Measurements from ENCODE around the gene ZNF260.
"Not testable (repeated sequence)": the region's sequence is repeated elsewhere in the genome, so short reads cannot be mapped to it uniquely, and the experiment has no call there.

Gene ZNF260

DNA sequence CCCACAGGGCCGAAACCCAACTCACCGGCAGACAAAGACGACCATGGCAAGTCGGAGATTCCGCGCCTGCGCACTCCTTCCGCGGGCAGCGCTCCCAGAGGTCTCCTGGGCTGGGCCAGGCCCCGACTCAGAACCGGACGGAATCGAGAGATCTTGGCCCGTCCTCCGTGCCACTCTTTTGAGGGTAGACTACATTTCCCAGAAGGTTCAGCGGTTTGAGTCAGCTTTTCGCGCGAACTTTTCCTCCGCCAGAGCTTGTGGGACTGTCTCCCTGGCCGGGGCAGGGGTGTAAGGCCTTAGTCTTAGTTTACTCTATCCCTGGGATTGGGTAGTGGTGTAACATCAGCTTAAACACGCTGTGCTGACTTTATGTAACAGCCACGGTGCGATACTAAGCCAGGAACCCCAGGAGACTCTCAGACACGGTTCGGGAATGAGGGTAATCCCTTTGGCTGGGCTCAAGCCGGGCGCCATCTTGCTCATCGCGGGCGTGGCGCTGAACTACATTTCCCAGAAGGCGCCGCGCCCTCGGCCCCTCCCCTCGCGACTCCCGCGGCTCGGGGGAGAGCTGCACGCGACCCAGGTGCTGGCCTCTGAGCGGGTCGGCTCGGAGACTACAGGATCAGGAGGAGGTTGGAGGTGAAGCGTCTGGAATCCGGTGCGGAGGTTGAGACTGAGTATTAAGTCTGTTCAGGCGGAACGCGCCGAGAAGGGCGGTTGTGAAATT, at the start of gene ZNF260:
Gene ZNF260 (minus strand): TSS at position 78 of the 727 bp plus-strand sequence. CDS start 13,033 bp downstream, outside the sequence.
- peak; percentile 75 for DNase-seq

DNA sequence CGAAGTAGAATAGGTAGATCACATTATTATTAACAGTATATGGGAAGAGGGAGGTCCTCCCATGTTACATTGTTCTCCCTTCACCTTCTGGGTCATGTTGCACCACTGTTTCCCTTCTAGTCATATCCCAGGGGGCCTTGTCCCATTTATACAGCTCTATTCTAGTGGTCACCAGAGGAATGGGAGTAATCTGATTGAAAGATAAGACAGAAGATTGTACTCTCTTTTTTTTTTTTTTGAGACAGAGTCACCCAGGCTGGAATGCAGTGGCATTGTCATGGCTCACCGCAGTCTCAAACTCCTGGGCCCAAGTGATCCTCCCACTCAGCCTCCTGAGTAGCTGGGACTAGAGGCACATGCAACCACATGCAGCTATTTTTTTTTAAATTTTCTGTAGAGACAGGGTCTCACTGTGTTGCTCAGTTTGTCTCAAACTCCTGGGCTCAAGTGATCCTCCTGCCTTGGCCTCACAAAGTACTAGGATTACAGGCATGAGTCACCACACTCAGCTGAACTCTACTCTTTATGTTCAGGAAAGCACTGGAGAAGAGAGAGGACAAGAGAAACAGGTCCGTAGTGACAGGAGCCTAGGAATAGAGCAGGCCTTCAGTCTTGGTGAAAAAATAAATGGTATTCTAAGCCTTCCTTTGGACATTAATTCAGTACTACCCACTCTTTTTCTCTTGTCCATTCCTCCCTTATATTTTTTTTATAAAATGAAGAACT, 49.4 kb upstream of the ZNF260 start:
- DNase-seq, result no peak

DNA sequence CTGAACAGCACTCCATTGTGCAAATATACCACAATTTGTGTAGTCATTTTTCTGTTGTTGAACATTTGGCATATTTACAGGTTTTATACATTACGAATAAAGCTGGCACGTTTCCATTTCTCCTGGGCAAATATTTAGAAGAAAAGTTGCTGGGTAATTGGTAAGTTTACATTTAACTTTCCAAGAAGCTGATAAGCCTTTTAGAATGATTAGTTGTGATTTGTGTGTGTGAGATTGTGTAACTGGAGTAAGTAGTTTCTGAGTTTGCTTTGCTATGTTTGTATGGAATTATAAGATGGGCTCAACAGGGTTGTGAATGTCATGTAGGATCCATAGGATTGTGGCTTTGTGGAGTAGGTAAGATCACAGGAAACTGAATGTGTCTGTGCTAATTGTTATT, 46.7 kb upstream of the ZNF260 start:
- DNase-seq, result no peak

DNA sequence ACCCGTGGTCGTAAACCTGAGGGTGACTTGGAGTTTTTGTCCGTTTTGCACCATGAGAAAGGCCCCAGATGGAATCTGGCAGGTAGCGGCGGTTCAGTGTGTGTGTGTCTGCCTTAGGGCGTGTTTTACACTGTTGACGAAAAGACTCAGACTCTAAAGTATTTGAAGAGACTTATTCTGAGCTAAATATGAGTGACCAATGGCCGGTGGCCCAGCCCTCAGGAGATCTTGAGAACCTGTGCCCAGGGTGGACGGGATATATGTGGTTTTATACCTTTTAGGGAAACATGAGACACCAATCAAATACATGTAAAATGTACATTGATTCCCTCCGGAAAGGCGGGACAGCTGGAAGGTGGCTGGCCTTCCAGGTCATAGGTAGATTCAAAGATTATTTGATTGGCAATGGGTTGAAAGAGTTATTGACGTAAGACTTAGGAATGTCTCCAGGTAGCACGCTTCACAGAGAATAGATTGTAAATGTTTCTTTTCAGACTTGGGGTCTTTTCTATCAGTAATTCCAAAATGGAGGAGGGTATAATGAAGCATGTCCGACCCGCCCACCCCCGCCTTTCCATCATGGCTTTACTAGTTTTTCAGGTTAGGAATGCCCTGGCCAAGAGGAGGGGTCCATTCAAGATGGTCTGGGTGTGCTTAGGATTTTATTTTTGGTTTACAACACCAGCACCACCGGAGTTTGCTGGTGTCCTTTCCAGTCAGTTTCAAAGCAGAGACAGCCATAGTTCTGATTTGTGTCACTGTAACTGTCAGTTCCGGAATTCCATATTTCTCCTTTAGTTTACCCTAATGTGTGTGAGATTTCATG, 46.0 kb upstream of the ZNF260 start:
- no peak for DNase-seq

DNA sequence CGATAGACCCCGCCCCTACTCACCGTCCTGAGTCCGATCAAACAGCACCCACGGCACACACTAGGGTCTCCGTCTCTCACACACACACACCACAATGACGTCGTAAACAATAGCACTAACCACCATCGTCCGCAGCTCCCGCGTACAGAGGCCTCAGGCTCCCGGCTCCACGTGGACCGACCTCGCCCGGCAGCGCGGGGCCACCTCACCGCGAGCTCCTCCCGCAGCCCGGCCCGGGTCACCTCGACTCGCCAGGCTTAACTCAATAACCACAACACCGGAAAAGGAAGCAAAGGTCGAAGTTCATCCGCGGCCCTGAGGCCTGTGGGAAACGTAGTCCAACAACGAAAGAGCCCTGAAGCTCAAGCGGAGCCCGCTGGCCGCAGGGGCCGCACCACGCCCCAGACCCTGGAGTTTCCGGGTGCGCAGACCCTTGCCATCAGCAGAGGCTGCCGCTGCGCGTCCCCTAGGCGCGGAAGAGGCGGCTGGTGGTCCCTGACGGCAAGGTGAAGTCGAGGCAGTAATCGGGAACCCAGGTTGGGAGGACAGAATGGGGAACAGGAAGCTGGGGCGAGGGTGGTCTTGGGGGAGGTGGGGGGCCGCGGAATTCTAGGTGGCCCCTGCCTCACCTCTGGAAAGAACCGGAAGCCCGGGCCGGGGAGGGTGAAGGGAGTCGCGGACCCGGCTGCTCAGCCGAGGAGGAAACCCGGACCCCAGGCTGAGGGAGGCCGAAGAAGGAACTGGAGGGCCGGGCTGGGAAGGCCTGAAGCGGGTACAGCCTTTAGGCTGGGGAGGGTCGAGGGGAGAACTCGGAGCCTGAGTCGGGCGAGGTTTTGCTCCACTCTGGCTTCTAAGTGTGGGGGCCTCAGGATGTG, 45.2 kb upstream of the ZNF260 start, which contains the start of gene ZNF529:
Gene ZNF529 (minus strand): TSS at position 273 of the 875 bp plus-strand sequence. CDS start 946 bp downstream, outside the sequence.
- DNase-seq, result peak; percentile 56

DNA sequence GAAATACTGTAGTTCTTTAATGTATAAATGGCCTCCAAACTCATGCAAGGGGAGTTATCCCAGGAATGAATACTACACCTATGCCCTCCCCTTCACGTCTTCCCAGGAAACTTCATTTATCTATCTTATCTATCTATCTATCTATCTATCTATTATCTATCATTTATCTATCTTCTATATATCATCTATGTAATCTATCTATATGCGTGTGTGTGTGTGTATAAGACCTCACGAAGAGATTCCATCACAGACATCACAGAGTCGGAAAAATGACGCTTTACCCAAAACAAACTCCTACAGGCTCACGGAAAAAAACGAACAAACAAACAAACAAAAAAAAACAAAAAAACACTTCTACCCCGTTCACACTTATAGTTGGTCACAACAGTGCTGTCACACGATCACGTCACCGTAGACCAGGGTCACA, 44.5 kb upstream of the ZNF260 start:
- DNase-seq, result no peak

DNA sequence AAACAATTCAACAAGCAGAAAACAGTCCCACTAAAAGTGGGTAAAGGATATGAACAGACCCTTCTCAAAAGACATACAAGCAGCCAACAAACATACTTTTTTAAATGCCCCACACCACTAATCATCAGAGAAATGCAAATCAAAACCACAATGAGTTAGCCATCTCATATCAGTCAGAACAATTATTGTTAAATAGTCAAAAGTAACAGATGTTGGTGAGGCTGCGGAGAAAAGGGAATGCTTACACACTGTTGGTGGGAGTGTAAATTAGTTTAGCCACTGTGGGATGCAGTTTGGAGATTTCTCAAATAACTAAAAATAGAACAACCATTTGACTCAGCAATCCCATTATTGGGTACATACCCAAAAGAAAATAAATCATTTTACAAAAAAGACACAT, 36.3 kb upstream of the ZNF260 start:
- DNase-seq, result no peak

DNA sequence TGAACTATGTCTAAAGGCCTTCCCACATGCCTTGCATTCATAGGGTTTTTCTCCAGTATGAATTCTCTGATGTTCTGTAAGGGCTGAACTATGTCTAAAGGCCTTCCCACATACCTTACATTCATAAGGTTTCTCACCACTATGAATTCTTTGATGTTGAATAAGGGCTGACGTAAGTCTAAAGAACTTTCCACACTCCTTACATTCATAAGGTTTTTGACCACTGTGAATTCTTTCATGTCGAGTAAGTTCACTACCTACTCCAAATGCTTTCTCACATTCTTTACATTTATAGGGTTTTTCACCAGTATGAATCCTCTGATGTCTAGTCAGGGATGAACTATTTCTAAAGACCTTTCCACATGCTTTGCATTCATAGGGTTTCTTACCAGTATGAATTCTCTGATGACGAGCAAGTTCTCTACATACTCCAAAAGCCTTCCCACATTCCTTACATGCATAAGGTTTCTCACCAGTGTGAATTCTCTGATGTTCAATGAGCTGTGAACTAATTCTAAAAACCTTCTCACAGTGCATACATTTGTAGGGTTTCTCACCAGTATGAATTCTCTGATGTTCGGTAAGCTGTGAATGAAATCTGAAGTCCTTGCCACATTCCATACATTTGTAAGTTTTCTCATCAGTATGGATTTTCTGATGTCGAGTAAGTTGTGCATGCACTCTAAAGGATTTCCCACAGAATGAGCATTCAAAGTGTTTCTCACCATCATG, 19.1 kb upstream of the ZNF260 start:
- DNase-seq, result no peak

DNA sequence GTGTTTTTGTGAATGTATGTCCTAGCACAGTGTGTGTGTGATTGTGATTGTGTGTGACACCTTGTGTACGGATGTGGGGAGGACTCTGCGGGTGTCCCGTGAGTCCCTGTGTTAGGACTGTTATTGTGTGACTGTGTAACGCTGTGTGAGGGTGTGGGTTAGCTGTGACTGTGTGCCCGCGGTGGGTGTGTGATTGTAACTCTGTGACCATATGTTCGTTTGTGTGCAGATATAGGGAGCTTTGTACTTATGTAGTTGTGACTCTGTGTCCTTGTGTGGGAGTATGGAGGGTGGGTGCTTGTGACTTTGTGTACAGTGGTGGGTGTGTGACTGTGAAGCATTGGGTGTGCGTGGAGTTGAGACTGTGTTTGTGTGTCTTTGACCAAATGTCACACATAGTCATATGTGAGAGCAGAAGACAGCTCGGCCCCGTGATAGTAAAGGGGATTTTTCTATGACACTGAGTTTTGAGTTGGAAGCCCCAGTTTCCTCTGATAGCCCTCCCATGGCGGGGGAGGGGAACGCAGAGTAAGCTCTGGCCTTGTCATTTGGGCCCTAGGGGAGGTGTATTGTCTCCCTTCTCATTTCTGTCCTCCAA, 949 bp upstream of the ZNF260 start:
- DNase-seq, result no peak

DNA sequence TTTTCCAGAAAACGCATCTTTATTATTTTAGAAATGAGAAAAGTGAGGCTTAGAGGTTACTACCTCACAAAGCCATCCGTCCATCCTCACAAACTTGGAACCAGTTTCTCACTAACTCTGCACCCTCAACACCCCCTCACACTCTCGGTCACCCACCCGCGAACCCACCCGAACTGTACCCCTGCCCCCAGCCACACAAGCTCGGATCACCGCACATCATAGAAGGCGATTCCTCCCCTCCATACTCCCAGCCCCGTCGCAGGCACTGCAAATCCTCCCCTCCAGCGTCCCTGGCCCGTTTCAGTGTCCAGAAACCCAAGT, 238 bp downstream of the ZNF260 start:
- no peak for DNase-seq

DNA sequence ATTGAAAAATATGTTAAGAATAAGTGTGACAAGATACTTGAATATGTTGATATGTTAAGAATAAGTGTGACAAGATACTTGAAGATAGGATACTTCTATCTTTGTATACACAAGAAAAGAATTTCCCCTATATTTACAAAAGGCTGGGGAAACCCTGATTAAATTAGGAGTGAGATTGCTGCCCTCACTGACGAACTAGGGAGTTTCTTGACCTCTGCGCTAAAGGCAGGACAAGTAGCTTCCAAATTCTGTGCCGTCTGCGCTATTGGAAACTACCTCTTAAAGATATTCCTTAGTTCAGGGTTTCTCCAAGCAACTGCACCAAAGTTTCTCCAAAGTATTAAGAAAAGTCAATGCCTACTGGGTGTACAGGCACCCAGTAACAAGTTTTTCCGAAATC, 730 bp downstream of the ZNF260 start:
- DNase-seq, result no peak

DNA sequence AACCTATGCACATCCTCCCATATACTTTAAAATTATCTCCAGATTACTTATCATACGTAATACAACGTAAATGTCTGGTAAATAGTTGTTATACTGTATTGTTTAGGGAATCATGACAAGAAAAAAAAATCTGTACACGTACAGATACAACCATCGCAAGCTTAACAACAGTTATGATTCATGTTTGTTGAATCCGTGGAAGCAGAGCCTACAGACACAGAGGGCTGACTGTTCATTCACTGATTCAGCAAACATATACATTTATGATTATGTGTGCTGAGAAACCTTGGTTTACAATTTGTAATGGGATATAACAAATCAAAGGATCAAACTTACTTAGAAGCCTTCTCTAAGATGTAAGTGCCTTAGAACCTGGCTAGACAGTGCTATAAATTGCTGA, 1.5 kb downstream of the ZNF260 start:
- no peak for DNase-seq

DNA sequence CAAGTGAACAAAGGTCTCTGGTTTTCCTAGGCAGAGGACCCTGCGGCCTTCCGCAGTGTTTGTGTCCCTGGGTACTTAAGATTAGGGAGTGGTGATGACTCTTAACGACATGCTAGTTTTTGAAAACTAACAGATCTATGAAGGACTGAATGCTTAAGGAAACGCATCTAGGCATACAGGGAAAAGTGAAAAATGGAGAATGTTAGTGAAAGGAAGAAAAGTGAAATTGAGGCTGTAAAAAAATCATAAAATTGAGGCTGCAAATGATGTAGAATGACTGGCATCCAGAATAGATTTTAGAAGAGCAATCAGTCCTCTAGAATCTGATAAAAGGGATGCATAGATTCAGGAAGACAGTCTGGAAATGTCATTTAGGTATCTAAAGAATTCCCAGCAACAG, 3.5 kb downstream of the ZNF260 start:
- no peak for DNase-seq

DNA sequence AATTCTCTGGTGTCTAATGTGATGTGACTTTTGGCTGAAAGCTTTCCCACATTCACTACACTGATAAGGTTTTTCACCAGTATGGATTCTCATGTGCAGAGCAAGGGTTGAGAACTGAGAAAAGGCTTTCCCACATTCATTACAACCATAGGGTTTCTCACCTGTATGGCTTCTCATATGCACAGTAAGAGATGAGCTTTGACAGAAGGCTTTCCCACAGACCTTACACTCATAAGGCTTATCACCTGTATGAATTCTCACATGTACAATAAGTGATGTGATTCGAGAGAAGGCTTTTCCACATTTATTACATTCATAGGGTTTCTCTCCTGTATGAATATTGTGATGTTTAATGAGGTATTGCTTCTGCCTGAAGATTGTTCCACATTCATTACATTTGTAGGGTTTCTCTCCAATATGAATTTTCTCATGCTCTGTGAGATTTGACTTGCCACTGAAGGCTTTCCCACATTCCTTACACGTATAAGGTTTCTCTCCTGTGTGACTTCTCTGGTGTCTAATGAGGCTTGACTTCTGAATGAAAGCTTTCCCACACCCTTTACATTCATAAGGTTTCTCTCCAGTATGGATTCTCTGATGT, 14.0 kb downstream of the ZNF260 start:
- DNase-seq, result no peak

DNA sequence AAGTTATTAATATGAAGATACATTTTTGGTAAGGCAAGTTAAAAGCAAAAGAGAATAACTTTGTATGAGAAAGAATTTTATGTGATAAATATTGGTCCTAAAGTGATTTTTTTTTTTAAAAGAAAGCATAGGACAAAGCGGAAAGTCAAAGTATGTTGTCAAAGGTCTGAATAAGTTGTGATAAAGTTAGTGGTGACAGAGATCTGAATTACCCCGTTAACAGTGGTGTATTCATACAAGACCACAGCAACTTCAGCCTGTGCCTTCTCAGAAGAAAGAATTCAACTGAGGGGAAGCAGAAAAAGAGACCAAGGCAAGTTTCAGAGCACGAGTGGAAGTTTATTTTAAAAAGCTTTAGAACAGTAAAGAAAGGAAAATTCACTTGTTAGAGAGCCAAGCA, 19.7 kb downstream of the ZNF260 start:
- no peak for DNase-seq

DNA sequence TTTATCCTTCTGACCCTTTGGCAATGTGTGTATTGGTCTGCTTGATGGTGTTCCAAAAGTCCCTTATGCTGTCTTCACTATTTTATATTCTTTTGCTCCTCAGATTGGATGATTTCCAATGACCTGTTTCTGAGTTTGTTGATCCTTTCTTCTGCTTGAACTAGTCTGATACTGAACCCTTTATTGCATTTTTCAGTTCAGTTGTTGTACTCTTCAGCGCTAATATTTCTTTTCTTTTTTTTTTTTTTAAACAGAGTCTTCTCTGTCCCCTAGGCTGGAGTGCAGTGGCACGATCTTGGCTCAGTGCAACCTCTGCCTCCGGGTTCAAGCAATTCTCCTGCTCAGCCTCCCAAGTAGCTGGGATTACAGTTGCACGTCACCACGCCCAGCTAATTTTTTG, 26.1 kb downstream of the ZNF260 start:
- DNase-seq, result no peak

DNA sequence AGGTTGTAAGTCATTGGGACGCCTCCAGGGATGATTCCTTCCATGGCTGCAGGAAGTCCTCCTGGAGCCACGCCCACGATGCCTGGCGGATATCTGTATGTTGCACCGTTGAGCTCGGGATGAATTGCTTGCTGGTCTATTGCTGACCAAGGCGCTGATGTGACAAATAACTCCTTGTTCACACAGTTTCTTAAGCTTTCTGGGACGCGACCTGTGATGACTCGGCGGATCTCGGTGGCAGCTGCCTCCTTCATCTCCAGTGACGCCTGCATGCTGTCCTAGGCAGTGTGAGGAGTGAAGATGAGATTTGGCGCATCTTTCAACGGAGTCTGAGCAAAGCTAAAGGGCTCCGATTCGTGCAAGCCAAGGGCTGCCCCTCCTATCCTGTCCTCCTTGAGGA, 31.1 kb downstream of the ZNF260 start:
- no peak for DNase-seq

DNA sequence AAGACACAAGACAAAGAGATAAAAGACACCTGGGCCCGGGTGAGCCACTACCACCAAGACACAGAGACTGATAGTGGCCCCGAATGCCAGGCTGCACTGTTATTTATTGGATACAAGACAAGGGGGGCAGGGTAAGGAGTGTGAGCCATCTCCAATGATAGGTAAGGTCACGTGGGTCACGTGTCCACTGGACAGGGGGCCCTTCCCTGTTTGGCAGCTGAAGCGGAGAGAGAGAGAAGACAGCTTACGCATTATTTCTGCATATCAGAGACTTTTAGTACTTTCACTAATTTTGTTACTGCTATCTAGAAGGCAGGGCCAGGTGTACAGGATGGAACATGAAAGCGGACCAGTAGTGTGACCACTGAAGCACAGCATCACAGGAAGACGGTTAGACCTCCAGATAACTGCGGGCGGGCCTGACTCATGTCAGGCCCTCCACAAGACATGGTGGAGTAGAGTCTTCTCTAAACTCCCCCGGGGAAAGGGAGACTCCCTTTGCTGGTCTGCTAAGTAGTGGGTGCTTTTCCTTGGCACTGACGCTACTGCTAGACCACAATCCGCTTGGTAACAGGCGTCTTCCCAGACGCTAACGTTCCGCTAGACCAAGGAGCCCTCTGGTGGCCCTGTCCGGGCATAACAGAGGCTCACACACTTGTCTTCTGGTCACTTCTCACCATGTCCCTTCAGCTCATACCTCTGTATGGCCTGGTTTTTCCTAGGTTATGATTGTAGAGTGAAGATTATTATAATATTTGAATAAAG, 35.2 kb downstream of the ZNF260 start:
- DNase-seq, result not testable (repeated sequence)

DNA sequence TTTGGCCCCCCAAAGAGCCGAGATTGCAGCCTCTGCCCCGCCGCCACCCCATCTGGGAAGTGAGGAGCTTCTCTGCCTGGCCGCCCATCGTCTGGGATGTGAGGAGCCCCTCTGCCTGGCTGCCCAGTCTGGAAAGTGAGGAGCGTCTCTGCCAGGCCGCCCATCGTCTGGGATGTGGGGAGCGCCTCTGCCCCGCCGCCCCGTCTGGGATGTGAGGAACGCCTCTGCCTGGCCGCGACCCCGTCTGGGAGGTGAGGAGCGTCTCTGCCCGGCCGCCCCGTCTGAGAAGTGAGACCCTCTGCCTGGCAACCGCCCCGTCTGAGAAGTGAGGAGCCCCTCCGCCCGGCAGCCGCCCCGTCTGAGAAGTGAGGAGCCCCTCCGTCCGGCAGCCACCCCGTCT, 37.2 kb downstream of the ZNF260 start:
- not testable (repeated sequence) for DNase-seq

DNA sequence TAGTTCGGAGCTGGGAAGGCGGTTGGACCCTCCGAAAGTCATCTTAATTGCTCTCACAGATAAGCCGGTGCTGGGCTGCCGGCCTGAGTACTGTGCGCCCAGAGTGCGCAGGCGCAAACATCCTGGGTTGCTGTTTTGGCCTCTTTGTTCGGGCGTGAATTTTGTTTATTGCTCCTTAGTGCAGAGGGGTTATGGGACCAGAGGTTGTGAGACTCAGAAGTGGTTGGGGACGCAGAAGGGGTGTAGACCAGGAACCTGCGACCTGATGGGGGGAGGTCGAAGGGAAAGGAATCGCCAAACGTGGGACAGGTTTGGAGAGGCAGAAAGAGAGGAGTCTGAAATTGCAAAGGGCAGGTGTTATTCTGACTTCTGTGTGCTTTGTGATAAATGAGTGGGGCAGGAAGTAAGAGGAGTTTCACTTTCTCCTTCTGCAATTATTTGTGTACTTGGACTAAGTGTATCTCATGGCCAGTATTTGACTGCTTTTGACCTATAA, 38.1 kb downstream of the ZNF260 start:
- peak; percentile 77 for DNase-seq

Data from NCI-H187 treated with DMSO at 0.1 percent for 48 hours (cell line).